HG03135 (cell line): Measurements from ENCODE around the gene RBMXL3.
"Not testable (repeated sequence)": the region's sequence is repeated elsewhere in the genome, so short reads cannot be mapped to it uniquely, and the experiment has no call there.

ENCODE experiments used
- ATAC-seq: cut with Tn5 transposase; IDR thresholded peaks from one replicate; pipeline ENCODE4 v1.9.1; 2021; ENCODE audit warnings: mild to moderate bottlenecking, moderate library complexity; ENCODE audit not compliant: unreplicated experiment

RBMXL3 gene

DNA sequence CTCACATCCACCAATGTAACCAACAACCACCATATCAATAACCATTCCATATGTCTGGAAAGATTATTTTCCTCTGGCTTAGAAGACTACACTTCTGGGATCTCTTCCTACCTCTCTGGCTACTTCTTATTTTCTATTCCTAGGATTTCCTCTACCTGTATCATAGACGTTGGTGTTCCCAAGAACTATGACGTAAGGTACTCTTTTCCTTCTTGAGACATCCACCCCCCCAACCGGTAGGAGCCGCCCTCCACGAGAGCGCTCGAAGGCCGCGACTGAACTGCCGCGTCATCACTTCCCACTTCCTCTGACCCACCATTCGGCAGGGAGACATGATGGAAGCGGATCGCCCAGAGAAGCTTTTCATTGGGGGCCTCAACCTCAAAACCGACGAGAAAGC lies at the start of gene RBMXL3:
TSS of gene RBMXL3 (plus strand) at position 301 of the 400 bp plus-strand sequence. CDS start at position 333, 32 bp downstream.
- no peak for ATAC-seq

- ATAC-seq: no peak
Observed at GRCh38 chrX:115142057-115142456, 47.2 kb upstream of the RBMXL3 start.

DNA sequence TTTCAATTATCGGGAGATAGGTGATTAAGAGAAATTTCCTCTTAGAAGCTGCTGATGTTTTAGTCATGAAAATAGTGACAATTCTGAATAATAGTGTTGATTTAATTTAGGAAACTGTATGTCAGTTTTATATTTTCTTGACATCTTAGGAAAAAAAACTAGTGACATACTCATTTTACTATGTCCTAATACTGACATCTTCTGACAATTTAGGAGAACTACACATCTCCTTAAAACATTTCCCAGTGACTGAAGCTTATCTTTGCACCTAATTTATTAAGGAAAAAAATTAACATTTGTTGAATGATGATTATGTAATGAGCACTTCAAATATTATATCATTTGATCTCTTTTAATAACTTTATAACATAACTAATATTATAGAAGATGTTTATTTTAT lies 42.0 kb upstream of the RBMXL3 start:
- no peak for ATAC-seq

DNA sequence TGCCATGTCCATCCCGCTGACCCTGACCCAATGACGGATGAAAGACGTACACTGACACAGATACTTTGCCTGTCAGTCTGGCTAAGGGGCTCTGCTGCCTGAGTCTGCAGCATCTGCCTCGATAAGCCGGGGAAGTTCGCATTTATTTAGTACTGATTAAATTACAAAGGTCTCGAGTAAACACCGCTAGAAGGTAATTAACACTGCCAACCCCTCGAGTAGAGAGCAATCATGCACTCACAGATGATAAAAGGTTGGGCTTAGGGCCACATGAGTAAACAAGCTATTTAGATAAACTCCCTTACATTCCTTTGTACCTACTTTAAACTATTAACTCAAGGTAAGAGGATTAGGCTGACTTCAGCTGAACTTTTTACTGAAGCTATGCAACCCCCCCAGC lies 16.0 kb upstream of the RBMXL3 start:
- no peak for ATAC-seq

DNA sequence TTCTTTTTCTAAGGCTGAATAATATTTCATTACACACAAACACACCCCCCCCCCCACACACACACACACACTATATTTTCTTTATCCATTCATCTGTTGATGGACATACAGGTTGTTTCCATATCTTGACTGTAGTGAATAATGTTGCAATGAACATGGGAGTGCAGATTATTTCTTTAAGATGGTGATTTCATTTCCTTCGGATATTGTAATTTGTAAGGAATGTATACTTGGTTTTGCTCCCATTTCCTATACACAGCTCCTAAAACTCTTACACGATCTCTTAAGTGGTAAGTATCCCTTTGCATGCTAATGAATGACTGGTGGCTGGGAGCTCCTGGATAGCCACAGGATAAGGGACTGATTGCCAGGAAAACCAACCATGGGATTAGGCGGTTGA lies 14.7 kb upstream of the RBMXL3 start:
- no peak for ATAC-seq

GRCh38 chrX:115177932-115178331 lies 11.3 kb upstream of the RBMXL3 start:
- no peak for ATAC-seq

DNA sequence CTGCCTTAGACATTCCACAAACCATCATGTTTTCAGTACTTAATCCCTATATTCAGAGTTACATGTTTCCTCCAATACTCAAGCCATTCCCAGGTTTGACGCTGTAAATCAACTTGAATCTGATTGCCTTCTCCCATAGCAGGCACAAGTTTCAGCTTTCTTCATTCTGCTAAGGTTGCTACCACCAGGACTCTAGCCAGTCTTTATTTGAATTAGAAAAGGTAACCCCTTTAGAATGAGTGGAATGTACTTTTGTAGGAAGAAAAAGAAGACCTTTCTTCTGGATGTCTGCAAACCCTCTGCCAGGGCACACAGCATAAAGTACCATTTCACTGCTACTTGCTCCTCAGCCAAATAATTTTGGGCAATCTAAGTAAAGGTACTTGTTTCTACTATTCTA lies 10.7 kb upstream of the RBMXL3 start:
- no peak for ATAC-seq

DNA sequence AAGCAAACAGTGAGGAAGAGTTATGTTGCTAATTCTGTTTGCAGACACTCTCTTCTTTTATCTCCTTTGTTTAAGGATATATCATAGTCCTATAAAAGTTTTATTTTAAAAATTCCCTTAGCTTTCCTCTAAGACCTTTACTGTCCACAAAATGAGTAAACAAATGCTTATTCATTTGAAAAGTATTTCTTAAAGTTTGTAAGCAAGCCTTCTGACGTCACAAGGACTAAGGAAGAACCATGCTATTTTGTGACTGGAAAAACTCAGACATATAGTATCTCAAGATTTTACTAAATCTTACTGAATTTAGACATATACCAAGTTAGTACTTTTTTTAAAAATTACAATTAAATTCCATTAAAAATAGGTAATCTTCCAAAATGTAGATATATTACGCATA lies 5.2 kb upstream of the RBMXL3 start:
- no peak for ATAC-seq

GRCh38 chrX:115189646-115190635 lies 731 bp downstream of the RBMXL3 start:
- ATAC-seq: no peak

- ATAC-seq: no peak
Observed at GRCh38 chrX:115190636-115191489, 1.7 kb downstream of the RBMXL3 start.

GRCh38 chrX:115191490-115192243 lies 2.5 kb downstream of the RBMXL3 start:
- ATAC-seq: no peak

- ATAC-seq: no peak
Observed at GRCh38 chrX:115192244-115192700, 3.1 kb downstream of the RBMXL3 start.

GRCh38 chrX:115204040-115204439 lies 14.8 kb downstream of the RBMXL3 start:
- no peak for ATAC-seq

GRCh38 chrX:115209547-115209946 lies 20.3 kb downstream of the RBMXL3 start:
- not testable (repeated sequence) for ATAC-seq

GRCh38 chrX:115214151-115214550 lies 24.9 kb downstream of the RBMXL3 start:
- no peak for ATAC-seq

- no peak for ATAC-seq
Observed at GRCh38 chrX:115214605-115215004, 25.4 kb downstream of the RBMXL3 start.

GRCh38 chrX:115217346-115217745 lies 28.1 kb downstream of the RBMXL3 start:
- ATAC-seq: not testable (repeated sequence)

DNA sequence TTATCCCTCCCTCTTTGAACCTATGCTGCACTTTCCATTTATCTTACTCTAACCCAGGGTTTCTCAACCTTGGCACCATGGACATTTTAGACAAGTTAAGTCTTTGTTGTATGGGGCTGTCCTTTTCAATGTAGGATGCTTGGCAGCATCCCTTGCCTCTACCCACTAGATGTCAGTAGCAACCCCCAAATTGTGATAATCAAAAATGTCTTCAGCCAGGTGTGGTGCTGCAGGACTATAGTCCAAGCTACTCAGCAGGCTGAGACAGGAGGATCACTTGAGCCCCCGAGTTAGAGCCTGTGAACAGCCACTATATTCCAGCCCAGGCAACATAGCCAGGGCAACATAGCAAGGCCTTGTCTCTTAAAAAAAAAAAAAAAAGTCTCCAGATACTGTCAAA lies 37.7 kb downstream of the RBMXL3 start:
- no peak for ATAC-seq

GRCh38 chrX:115229337-115230003 lies 40.3 kb downstream of the RBMXL3 start:
- ATAC-seq: no peak

DNA sequence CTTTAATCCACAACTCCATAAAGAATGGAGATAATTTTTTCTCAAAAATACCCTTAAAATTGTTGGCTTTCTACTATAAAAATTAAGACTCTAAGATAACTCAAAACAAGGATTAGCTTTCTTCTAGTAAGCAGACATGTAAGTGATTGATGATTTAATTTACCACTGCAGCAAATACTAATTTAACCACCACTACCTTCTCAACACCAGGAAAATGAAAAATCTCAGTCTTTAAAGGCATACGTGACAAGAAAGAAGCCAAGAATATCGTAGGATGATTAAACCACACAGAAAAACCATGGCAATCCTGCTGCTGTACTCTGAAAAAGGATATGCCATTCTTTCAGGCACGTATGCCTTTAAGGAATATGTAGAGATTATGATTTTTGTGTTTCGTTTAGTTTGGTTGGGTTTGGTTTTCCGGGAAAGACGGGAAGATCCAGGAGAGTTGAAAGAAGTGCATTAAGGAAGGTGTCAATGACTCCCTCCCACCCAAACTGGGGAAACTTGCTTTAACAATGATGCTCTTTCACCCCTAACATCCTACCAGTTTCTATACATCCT lies 43.8 kb downstream of the RBMXL3 start:
- ATAC-seq: no peak
